ENCODE results near the gene YTHDF1. TPM values are rescaled to one million over a fixed set of nuclear protein-coding genes. Genes with fewer than 3 reads are reported as not detected.

Gene YTHDF1
- total and polyA plus RNA-seq, 2 experiments from 2014 or later = 35.9 to 57.4 TPM

DNA sequence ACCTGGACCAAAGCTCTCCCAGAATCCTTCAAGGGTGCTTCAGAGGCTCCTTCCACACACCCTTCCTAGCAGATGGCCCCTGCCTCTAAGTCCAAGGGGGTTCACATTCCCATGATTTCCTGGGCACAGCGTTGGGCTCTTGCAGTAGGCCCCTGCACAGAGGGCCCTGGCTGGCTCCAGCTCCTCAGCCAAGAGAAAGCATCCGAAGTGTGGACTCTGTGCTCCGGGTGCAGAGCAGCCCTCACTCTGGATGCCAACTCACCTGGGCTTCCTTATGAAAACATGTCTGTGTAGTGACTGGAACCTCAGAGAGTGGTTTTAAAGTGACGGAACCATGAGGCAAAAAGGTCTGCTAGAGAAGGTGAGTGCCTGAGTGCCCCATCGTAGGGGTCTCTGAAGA, 11.6 kb downstream of the YTHDF1 start:
- Histone ChIP-seq H3K9me2 (replicated peaks; ENCODE audit: insufficient read depth) (no peaks in the 10 kb centered on the region), H3K4me2 (no peak overlapping the region), H2AFZ (no peak overlapping the region), H3K4me3 (no peak overlapping the region), H3K9me3 (ENCODE audit: low read depth) (no peaks in the 10 kb centered on the region), H4K20me1 (ENCODE audit: insufficient read depth, poor library complexity, severe bottlenecking) (peaks cover 96% of the 10 kb centered on the region), H3K79me2 (peaks cover 89% of the 10 kb centered on the region), H3K4me1 (ENCODE audit: insufficient read depth) (peaks cover 6% of the 10 kb centered on the region), H3K36me3 (replicated peaks; ENCODE audit: insufficient read depth, low read depth) (no peaks in the 10 kb centered on the region), H3K27ac (no peak overlapping the region), H3K27me3 (no peaks in the 10 kb centered on the region)
- DNase-seq (ENCODE audit: low spot score) = no peak
- WGBS (ENCODE audit: low lambda C conversion rate, missing lambda C conversion rate) = 97% methylated on average over 5 of the region's 5 CpGs
- TF ChIP-seq, protein P1, sequence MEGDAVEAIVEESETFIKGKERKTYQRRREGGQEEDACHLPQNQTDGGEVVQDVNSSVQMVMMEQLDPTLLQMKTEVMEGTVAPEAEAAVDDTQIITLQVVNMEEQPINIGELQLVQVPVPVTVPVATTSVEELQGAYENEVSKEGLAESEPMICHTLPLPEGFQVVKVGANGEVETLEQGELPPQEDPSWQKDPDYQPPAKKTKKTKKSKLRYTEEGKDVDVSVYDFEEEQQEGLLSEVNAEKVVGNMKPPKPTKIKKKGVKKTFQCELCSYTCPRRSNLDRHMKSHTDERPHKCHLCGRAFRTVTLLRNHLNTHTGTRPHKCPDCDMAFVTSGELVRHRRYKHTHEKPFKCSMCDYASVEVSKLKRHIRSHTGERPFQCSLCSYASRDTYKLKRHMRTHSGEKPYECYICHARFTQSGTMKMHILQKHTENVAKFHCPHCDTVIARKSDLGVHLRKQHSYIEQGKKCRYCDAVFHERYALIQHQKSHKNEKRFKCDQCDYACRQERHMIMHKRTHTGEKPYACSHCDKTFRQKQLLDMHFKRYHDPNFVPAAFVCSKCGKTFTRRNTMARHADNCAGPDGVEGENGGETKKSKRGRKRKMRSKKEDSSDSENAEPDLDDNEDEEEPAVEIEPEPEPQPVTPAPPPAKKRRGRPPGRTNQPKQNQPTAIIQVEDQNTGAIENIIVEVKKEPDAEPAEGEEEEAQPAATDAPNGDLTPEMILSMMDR (IDR thresholded peaks at IDR 0.05; ENCODE audit: poor library complexity) = no peak
- TF ChIP-seq EZH2phosphoT487 (IDR thresholded peaks at IDR 0.05; ENCODE audit: low read depth, severe bottlenecking, unreplicated experiment) (no peak), EZH2 (IDR thresholded peaks at IDR 0.05; ENCODE audit: borderline replicate concordance) (no peak)

DNA sequence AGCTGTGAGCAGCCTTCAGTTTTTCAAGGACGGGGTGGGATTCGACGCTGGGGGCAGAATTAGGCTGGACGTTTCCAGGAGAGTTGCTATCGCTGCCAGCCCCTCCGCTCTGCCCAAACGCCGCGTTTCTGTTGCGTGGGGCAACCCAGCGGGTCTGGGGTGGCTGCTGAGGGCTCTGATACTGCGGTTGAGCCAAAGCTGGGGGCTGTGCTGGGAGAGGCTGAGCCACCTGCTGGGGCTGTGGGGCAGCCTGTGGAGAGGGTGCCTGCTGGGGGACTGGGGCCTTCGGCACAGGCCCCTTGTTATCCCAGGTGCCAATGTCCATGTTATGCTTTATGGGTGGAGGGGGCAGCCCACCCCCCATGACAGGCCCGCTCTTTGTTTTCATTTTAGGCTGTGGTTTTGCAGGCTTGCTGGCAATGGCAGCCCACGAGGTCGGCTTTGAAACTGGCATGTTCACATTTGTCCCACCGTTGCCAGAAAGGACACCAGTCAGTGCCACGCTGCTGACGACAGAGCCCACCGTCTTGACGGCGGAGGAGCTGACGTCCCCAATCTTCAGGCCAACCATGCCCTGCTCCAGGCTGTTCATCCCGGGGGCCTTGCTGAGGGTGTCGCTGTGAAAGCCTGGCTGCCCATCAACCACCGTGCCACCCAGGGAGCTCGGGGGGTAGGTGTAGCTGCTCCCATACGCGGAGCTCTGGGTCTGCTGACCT, 13.0 kb downstream of the YTHDF1 start:
- peaks cover 17% of the 10 kb centered on the region for H3K4me1 ChIP-seq (ENCODE audit: insufficient read depth)
- H3K9me2 ChIP-seq (replicated peaks; ENCODE audit: insufficient read depth) = no peaks in the 10 kb centered on the region
- no peak overlapping the region for H3K4me2 ChIP-seq
- WGBS (ENCODE audit: low lambda C conversion rate, missing lambda C conversion rate) = 93% methylated on average over 29 of the region's 29 CpGs
- H3K27ac ChIP-seq = no peak overlapping the region
- H3K36me3 ChIP-seq (replicated peaks; ENCODE audit: insufficient read depth, low read depth) = no peaks in the 10 kb centered on the region
- DNase-seq (ENCODE audit: low spot score) = no peak
- H4K20me1 ChIP-seq (ENCODE audit: insufficient read depth, poor library complexity, severe bottlenecking) = peaks cover 96% of the 10 kb centered on the region
- H3K27me3 ChIP-seq = no peaks in the 10 kb centered on the region
- H3K79me2 ChIP-seq = peaks cover 89% of the 10 kb centered on the region
- no peak overlapping the region for H3K4me3 ChIP-seq
- H3K9me3 ChIP-seq (ENCODE audit: low read depth) = no peaks in the 10 kb centered on the region
- TF ChIP-seq EZH2 (IDR thresholded peaks at IDR 0.05; ENCODE audit: borderline replicate concordance) (no peak), EZH2phosphoT487 (IDR thresholded peaks at IDR 0.05; ENCODE audit: low read depth, severe bottlenecking, unreplicated experiment) (no peak)
- TF ChIP-seq, protein P1 (IDR thresholded peaks at IDR 0.05; ENCODE audit: poor library complexity) = no peak
- no peak overlapping the region for H2AFZ ChIP-seq

DNA sequence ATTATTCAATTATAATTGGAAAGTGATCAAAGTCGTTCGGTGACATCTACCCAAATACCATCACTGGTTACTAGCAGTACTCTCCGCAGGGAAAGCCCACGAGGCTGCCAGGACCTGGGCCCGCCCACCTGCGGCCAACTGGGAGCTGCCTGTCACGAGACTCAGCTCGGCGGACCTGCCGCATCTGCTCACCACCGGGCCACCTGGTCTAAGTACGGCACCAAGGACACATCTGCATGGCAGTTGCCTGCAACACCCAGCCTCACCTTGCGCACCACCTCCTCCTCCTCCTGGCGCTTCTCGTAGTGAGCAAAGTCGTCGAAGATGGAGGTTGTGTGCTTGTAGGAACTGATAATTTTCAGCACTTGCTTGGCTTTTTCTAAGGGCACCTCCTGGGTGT, 13.9 kb downstream of the YTHDF1 start:
- Histone ChIP-seq H3K4me1 (ENCODE audit: insufficient read depth) (peaks cover 17% of the 10 kb centered on the region), H4K20me1 (ENCODE audit: insufficient read depth, poor library complexity, severe bottlenecking) (peaks cover 98% of the 10 kb centered on the region), H3K9me2 (replicated peaks; ENCODE audit: insufficient read depth) (no peaks in the 10 kb centered on the region), H3K9me3 (ENCODE audit: low read depth) (no peaks in the 10 kb centered on the region), H3K27ac (no peak overlapping the region), H3K36me3 (replicated peaks; ENCODE audit: insufficient read depth, low read depth) (no peaks in the 10 kb centered on the region), H3K4me3 (no peak overlapping the region), H3K4me2 (no peak overlapping the region), H3K79me2 (peaks cover 91% of the 10 kb centered on the region), H3K27me3 (no peaks in the 10 kb centered on the region), H2AFZ (no peak overlapping the region)
- TF ChIP-seq EZH2phosphoT487 (IDR thresholded peaks at IDR 0.05; ENCODE audit: low read depth, severe bottlenecking, unreplicated experiment) (no peak), EZH2 (IDR thresholded peaks at IDR 0.05; ENCODE audit: borderline replicate concordance) (no peak)
- TF ChIP-seq, protein P1 (IDR thresholded peaks at IDR 0.05; ENCODE audit: poor library complexity) = no peak
- no peak for DNase-seq (ENCODE audit: low spot score)
- 94% methylated on average over 17 of the region's 17 CpGs for WGBS (ENCODE audit: low lambda C conversion rate, missing lambda C conversion rate)

Data from hepatocyte (in vitro differentiated cells).